GM12874 (cell line): ENCODE results near the gene GPC6.

ENCODE experiments used
- CTCF ChIP-seq: IDR thresholded peaks from 2 replicates; pipeline ENCODE4 v1.5.1; 2011; ENCODE audit warnings: low read depth, mild to moderate bottlenecking, control low read depth, low read length, moderate library complexity; ENCODE audit not compliant: insufficient read depth

The GPC6 gene

DNA sequence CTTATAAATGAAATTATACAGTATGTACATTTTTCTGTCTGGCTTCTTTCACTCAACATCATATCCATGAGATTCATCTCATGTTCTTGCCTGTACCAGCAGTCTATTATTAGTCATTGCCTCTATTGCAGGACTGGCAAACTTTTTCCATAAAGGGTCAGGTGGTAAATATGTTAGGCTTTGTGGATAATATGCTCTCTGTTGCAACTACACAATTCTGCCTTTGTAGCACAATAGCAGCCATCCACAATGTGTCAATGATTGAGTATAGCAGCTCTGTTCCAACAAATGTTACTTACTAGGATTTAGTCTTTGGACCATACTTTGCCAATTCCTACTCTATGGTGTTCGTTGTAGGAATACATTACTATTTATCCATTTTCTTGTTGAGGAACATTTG lies 948.5 kb downstream of the GPC6 start:
- no peak for TF ChIP-seq CTCF

DNA sequence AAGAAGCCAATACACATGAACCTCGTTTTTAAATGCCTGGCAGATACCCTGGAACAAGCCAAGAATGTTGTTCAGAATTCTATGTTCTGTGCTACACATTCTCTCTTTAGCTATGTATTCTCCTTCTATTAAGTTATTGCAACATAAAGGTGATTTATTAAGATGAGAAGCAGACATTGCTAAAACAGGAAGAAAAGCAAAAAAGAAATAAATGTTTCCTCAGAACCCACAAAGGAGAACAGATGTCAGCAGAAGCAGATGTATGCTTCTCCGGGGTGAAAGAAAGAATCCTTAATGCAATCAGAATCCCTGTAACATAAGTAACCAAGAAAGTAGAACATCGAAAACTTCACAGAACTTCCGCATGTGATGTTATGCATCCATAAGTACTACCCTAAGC lies 950.0 kb downstream of the GPC6 start:
- TF ChIP-seq CTCF = no peak

GRCh38 chr13:94177041-94177440 lies 950.4 kb downstream of the GPC6 start:
- TF ChIP-seq CTCF = no peak

- no peak for TF ChIP-seq CTCF
These were observed 952.1 kb downstream of the GPC6 start for GRCh38 chr13:94178625-94179244.

GRCh38 chr13:94181461-94182107 lies 955.0 kb downstream of the GPC6 start:
- no peak for TF ChIP-seq CTCF

DNA sequence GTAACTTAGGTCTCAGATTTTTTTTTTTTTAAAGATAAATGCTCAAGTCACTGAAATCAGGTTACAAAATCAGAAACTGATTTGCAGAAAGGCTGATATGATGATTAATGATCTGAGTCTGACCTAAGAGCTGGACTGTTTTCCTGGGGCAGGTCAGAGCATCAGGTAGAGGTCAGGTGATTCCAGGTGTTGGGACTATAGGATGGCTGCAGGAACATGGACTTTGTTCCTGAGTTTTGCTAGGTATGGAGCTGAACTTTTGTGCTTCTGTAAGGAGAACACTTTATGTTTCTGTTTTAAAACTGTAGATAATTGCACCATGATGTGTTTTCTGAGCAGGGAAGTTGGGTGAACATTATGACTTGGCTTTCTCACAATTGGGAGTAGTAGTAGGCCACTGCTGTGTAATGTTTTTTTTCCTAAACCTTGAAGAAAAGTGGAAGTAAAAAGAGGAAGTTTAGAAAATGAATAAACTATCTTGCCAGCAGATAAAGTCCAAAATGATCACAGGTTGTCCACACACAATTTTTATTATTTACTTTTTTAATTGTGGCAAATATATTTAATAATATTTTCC lies 955.7 kb downstream of the GPC6 start:
- no peak for TF ChIP-seq CTCF

- no peak for TF ChIP-seq CTCF
These were observed 959.9 kb downstream of the GPC6 start for GRCh38 chr13:94186470-94186869.
